GM12891 (cell line): ENCODE results near the gene ACP4.

Source experiments
- POLR2A ChIP-seq: IDR thresholded peaks from 2 replicates; pipeline ENCODE4 v1.6.1; 2011; ENCODE audit warnings: low read depth, low read length, control low read depth
- POLR2AphosphoS5 ChIP-seq: IDR thresholded peaks from 2 replicates; pipeline ENCODE4 v1.6.1; 2011; ENCODE audit warnings: low read depth, low read length, control low read depth
- SPI1 ChIP-seq: IDR thresholded peaks from 2 replicates; pipeline ENCODE4 v1.6.1; 2011; ENCODE audit warnings: low read depth, low read length, control low read depth
- TAF1 ChIP-seq: IDR thresholded peaks from 2 replicates; pipeline ENCODE4 v1.6.1; 2011; ENCODE audit warnings: low read depth, low read length, control low read depth

DNA sequence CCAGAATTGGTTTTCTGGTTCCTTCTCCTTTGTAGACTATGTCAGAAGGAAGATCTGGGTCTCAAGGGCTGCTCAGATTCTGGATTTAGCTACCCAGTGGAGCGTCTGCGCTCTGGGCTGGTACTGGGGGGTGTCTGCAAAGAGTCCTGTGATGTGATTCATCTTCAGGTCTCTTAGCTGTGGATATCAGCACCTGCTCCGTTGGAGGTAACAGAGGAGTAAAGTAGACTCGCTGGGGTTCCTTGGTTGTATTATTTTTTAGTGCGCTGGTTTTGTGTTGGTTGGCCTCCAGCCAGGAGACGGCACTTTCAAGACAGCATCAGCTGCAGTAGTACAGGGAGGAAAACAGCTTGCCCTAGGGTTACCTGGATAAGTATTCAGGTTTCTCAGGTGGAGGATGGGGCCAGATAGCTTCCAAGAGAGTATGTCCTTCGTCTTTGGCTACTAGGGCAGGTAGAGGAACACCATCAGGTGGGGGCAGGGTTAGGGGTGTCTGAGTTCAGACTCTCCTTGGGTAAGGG, 53.5 kb downstream of the ACP4 start:
- no peak for TF ChIP-seq SPI1
- TF ChIP-seq POLR2A: no peak
- TF ChIP-seq POLR2AphosphoS5: no peak
- TF ChIP-seq TAF1: no peak
